Erythroblast (primary cell): ENCODE results near the gene COASY.
A peak's percentile ranks its signal among the peaks of the same experiment; 100 is the strongest.
"Not testable (repeated sequence)": the region's sequence is repeated elsewhere in the genome, so short reads cannot be mapped to it uniquely, and the experiment has no call there.

Source experiments
- DNase-seq, 2 experiments: peaks; one replicate each; lab custom pipeline; 2025; lab: John Stamatoyannopoulos, UW
- GATA1 ChIP-seq: IDR thresholded peaks from 2 replicates; pipeline ENCODE4 v1.6.1; 2011; ENCODE audit warnings: low read depth, mild to moderate bottlenecking, control low read depth, low read length, moderate library complexity
- POLR2A ChIP-seq: IDR thresholded peaks from 2 replicates; pipeline ENCODE4 v1.6.1; 2011; ENCODE audit warnings: mild to moderate bottlenecking, low read length

The COASY gene

DNA sequence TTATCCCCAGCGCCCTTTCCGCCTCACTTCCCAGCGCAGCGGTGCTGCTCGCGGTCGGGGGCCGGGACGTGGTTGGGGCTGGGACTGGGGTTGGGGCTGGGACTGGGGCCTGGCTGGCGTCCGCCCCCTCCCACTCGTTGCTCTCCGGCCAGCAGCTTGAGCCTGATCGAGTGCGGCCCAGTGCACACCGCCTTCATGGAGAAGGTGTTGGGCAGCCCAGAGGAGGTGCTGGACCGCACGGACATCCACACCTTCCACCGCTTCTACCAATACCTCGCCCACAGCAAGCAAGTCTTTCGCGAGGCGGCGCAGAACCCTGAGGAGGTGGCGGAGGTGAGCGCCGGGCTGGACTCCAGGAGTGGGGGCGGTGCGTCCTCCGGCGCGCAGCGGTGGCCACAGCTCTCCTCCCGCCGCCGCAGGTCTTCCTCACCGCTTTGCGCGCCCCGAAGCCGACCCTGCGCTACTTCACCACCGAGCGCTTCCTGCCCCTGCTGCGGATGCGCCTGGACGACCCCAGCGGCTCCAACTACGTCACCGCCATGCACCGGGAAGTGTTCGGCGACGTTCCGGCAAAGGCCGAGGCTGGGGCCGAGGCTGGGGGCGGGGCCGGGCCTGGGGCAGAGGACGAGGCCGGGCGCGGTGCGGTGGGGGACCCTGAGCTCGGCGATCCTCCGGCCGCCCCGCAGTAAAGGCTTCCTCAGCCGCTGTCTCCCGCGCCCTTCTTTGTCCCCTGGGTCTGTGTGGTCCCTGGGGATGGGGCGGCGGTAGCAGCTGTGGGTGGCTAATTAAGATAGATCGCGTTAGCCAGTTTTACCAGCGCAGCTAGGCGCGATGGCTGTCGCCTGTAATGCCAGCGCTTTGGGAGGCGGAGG, 7.5 kb upstream of the COASY start:
- peak; percentile 71 to 72 for DNase-seq
- TF ChIP-seq GATA1: no peak
- TF ChIP-seq POLR2A: peak; percentile 54

- no peak for TF ChIP-seq GATA1
- peak; percentile 25 for TF ChIP-seq POLR2A
- DNase-seq: no peak
Observed at GRCh38 chr17:42555122-42555622, 6.8 kb upstream of the COASY start.

DNA sequence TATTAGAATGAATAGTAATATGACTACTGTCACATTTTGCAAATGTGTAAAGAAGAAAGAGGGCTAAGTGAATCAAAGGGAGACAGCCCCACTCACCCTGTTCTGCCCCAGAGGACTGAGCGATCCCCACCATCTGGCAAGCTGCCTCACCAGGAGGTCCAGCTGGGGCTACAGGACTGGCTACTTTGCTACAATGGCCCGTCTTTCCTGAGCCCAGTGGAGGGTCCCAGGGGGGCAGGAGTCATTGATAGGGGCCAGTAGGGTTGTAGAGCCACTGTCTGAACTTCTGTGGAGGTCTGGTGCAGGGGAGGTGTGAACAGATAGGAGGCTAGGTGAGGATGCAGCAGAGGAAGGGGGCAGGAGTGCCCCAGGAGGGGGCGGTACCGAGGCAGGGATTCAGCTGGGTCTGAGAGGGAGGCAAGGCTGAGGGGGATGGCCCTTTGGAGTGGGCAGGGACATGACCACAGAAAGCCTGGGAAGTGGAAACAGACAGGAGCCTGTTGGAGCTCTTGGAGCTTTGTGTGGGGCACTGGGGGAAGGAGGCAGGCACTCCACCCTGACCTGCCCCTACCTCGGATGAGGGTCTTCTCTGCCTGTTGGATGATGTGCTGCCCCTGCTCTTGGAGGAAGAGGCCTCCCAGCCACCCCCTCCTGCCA, 5.9 kb upstream of the COASY start:
- DNase-seq: not testable (repeated sequence)

DNA sequence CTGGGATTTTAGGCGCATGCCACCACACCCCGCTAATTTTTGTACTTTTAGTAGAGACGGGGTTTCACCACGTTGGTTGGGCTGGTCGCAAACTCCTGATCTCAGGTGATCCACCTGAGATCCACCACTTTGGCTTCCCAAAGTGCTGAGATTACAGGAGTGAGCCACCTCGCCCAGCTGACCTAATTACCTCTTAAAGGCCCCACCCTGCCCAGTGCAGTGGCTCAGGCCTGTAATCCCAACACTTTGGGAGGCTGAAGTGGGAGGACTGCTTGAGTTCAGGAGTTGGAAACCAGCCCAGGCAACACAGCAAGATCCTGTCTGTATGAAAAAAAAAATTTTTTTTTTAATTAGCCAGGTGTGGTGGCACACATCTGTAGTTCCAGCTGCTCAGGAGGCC, 2.9 kb upstream of the COASY start:
- no peak for DNase-seq
- no peak for TF ChIP-seq GATA1
- no peak for TF ChIP-seq POLR2A

GRCh38 chr17:42560246-42560645, 1.7 kb upstream of the COASY start:
- no peak for DNase-seq
- no peak for TF ChIP-seq GATA1
- TF ChIP-seq POLR2A: no peak

DNA sequence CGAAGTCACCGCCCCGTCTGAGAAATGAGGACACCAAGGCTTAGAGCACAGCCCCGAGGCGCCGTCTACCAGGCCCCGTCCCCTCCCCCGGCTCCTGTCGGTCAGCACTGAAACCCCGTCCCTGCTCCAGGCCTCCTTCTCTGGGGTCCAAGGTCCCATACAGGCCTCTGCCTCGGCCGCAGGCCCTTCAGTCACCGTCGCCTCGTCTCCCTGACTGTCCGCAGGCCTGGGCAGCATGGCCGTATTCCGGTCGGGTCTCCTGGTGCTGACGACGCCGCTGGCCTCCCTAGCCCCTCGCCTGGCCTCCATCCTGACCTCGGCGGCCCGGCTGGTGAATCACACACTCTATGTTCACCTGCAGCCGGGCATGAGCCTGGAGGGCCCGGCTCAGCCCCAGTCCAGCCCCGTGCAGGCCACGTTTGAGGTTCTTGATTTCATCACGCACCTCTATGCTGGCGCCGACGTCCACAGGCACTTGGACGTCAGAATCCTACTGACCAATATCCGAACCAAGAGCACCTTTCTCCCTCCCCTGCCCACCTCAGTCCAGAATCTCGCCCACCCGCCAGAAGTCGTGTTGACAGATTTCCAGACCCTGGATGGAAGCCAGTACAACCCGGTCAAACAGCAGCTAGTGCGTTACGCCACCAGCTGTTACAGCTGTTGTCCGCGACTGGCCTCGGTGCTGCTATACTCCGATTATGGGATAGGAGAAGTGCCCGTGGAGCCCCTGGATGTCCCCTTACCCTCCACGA, 617 bp downstream of the COASY start:
- TF ChIP-seq POLR2A (peak; percentile 54), GATA1 (no peak)
- DNase-seq: peak in 1 of 2 experiments; percentile 79

GRCh38 chr17:42563143-42563509, 1.2 kb downstream of the COASY start:
- TF ChIP-seq POLR2A: no peak
- no peak for TF ChIP-seq GATA1
- DNase-seq: no peak

- no peak for DNase-seq
- TF ChIP-seq POLR2A: no peak
- no peak for TF ChIP-seq GATA1
Observed at GRCh38 chr17:42563543-42563942, 1.6 kb downstream of the COASY start.

DNA sequence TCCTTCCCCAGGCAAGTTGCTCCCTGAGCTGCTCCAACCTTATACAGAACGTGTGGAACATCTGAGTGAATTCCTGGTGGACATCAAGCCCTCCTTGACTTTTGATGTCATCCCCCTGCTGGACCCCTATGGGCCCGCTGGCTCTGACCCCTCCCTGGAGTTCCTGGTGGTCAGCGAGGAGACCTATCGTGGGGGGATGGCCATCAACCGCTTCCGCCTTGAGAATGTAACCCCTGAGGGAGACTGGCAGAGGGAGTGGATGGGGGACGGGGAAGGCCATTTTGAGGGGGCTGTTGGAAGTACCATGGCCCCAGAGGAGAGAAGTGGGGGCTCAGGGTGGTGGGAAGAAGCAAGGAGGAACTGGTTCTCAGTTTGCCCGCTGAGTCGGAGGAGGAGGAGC, 2.0 kb downstream of the COASY start:
- DNase-seq: no peak
- no peak for TF ChIP-seq GATA1
- no peak for TF ChIP-seq POLR2A

GRCh38 chr17:42564815-42565522, 3.0 kb downstream of the COASY start:
- no peak for DNase-seq
- TF ChIP-seq GATA1: no peak
- no peak for TF ChIP-seq POLR2A

GRCh38 chr17:42565523-42566214, 3.7 kb downstream of the COASY start:
- TF ChIP-seq GATA1: no peak
- no peak for DNase-seq

GRCh38 chr17:42566215-42566882, 4.4 kb downstream of the COASY start:
- no peak for DNase-seq
- TF ChIP-seq POLR2A: no peak
- no peak for TF ChIP-seq GATA1
